ENCODE results near the gene WWOX. TPM values are rescaled to one million over a fixed set of nuclear protein-coding genes. Genes with fewer than 3 reads are reported as not detected.

The WWOX gene
- polyA plus RNA-seq, 3 donors: 36.4 to 36.6 (median 36.5) TPM

- no peak for DNase-seq
Measured at GRCh38 chr16:78985716-78986605, 886.5 kb downstream of the WWOX start.

- no peak for DNase-seq
Measured at GRCh38 chr16:78987666-78988065, 888.2 kb downstream of the WWOX start.

GRCh38 chr16:78988361-78988969 lies 889.0 kb downstream of the WWOX start:
- no peak for DNase-seq

GRCh38 chr16:78990309-78990701 lies 890.9 kb downstream of the WWOX start:
- no peak for DNase-seq

GRCh38 chr16:78992001-78992400 lies 892.5 kb downstream of the WWOX start:
- DNase-seq: no peak

- DNase-seq: no peak
Measured at GRCh38 chr16:78993346-78993745, 893.9 kb downstream of the WWOX start.

GRCh38 chr16:78994135-78994745 lies 894.8 kb downstream of the WWOX start:
- no peak for DNase-seq

GRCh38 chr16:78995441-78995840 lies 896.0 kb downstream of the WWOX start:
- DNase-seq: no peak

GRCh38 chr16:78996790-78997189 lies 897.3 kb downstream of the WWOX start:
- DNase-seq: no peak

GRCh38 chr16:78998879-78999278 lies 899.4 kb downstream of the WWOX start:
- DNase-seq: no peak

GRCh38 chr16:79001156-79001967 lies 901.9 kb downstream of the WWOX start:
- no peak for DNase-seq

- no peak for DNase-seq
Measured at GRCh38 chr16:79003026-79003609, 903.7 kb downstream of the WWOX start.

GRCh38 chr16:79004309-79004708 lies 904.9 kb downstream of the WWOX start:
- no peak for DNase-seq

- no peak for DNase-seq
Measured at GRCh38 chr16:79005096-79005495, 905.6 kb downstream of the WWOX start.

GRCh38 chr16:79006206-79006605 lies 906.8 kb downstream of the WWOX start:
- no peak for DNase-seq

GRCh38 chr16:79006765-79007164 lies 907.3 kb downstream of the WWOX start:
- DNase-seq: no peak

GRCh38 chr16:79007614-79008013 lies 908.2 kb downstream of the WWOX start:
- DNase-seq: no peak

GRCh38 chr16:79008036-79008868 lies 908.8 kb downstream of the WWOX start:
- no peak for DNase-seq

GRCh38 chr16:79008869-79009179 lies 909.4 kb downstream of the WWOX start:
- no peak for DNase-seq

GRCh38 chr16:79009896-79010295 lies 910.4 kb downstream of the WWOX start:
- no peak for DNase-seq

GRCh38 chr16:79011282-79011681 lies 911.8 kb downstream of the WWOX start:
- DNase-seq: no peak

Data from renal pelvis (tissue), 4 donors.